Naive thymus-derived CD8-positive, alpha-beta T cell (primary cell): Measurements from ENCODE around the gene UNC5B. TPM values are rescaled to one million over a fixed set of nuclear protein-coding genes. Genes with fewer than 3 reads are reported as not detected.

Experiments
- ATAC-seq, 2 donors: fragments of 150-1000 bp; cut with Tn5 transposase in 1 of 2; sonication (Bioruptor Pico), chemical (Tn5 transposase) in 1 of 2; 1 replicate in 1 of 2; 2 replicates in 1 of 2; pipeline ENCODE4 v1.10.0; 2021; ENCODE audit warnings: mild to moderate bottlenecking in 2 of 2, moderate library complexity in 2 of 2
- POLR2A ChIA-PET: fragments of 350-600 bp; sonication (Branson Sonifier 250); formaldehyde crosslinking; loops from one replicate; lab custom pipeline; 2021; ENCODE audit warnings: antibody characterized with exemption; lab: Charles Lee
- DNase-seq, 10 donors: peaks; one replicate each; pipeline versions ENCODE4 v3.0.0 to v3.0.0-alpha.2; 2020 to 2022
- H3K27ac Mint-ChIP-seq, 10 donors: one replicate each; pipeline ENCODE4 v1.8.0; 2020 to 2022; ENCODE audit warnings: mild to moderate bottlenecking in 10 of 10, mixed read lengths in 10 of 10, moderate library complexity in 4 of 10, inconsistent platforms in 1 of 10
- H3K27me3 Mint-ChIP-seq, 5 donors: one replicate each; pipeline ENCODE4 v1.8.0; 2021 to 2022; ENCODE audit warnings: mixed read lengths in 5 of 5
- H3K36me3 Mint-ChIP-seq, 3 donors: one replicate each; pipeline ENCODE4 v1.8.0; 2020 to 2022; ENCODE audit warnings: mixed read lengths in 3 of 3, mild to moderate bottlenecking in 2 of 3, inconsistent platforms in 1 of 3
- H3K4me1 Mint-ChIP-seq, 4 donors: one replicate each; pipeline ENCODE4 v1.8.0; 2021 to 2022; ENCODE audit warnings: mixed read lengths in 4 of 4
- H3K4me3 Mint-ChIP-seq, 10 donors: one replicate each; pipeline ENCODE4 v1.8.0; 2020 to 2022; ENCODE audit warnings: mild to moderate bottlenecking in 10 of 10, mixed read lengths in 10 of 10, moderate library complexity in 6 of 10, inconsistent platforms in 1 of 10
- H3K9me3 Mint-ChIP-seq, 9 donors: one replicate each; pipeline ENCODE4 v1.8.0; 2020 to 2022; ENCODE audit warnings: mixed read lengths in 9 of 9, mild to moderate bottlenecking in 3 of 9, inconsistent platforms in 1 of 9, moderate library complexity in 1 of 9
- polyA plus RNA-seq, 3 donors: library from polyadenylated mRNA; unstranded; fragments of 300-500 nt; fragmentation: Illumina TruSeq; gene quantifications; one replicate each; pipeline ENCODE4 v1.2.3, GENCODE V29; 2021
- total RNA-seq, 8 experiments: library from RNA in 2 of 8; stranded (reverse) in 2 of 8; gene quantifications; one replicate each; pipeline ENCODE4 v1.2.3 and lab custom pipeline; 2021 to 2026

UNC5B gene
- total and polyA plus RNA-seq, 5 experiments from 2014 or later: 0.03 TPM; not detected in 4

DNA sequence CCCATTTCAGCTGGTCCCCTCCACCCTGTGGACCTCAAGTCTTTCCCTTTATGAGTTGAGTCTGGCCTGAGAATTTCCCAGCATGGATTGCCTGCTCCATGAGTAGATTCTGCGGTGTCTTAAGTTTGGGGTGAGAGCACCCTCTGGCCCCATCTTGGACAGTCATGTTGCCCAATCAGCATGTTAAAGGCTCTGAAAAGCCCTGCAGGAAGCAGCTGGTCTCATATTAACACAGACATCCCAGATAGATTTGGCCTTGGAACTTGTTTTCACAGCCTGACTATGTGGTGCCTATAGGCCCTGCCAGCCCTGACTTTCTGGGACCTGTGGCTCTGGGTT lies 91.2 kb downstream of the UNC5B start:
- Mint-ChIP-seq H3K27ac (peak overlapping the region in 2 of 10 donors; percentile 16 to 65), H3K36me3 (no peaks in the 10 kb centered on the region), H3K27me3 (peaks cover 0 to 21% (median 7%) of the 10 kb centered on the region in 5 donors), H3K4me3 (no peak overlapping the region), H3K4me1 (peaks cover 2 to 9% (median 6%) of the 10 kb centered on the region in 4 donors), H3K9me3 (no peaks in the 10 kb centered on the region)
- POLR2A ChIA-PET: no interaction called here
- ATAC-seq: no peak
- no peak for DNase-seq

GRCh38 chr10:71304914-71305313 lies 92.5 kb downstream of the UNC5B start:
- no peak for ATAC-seq
- Mint-ChIP-seq H3K4me1 (peaks cover 0 to 5% (median under 1%) of the 10 kb centered on the region in 4 donors), H3K4me3 (no peak overlapping the region), H3K27ac (no peak overlapping the region), H3K36me3 (no peaks in the 10 kb centered on the region), H3K9me3 (no peaks in the 10 kb centered on the region), H3K27me3 (peaks cover 0 to 18% (median 8%) of the 10 kb centered on the region in 5 donors)
- POLR2A ChIA-PET: no interaction called here
- no peak for DNase-seq

- ATAC-seq: no peak
- peaks cover 0 to 5% (median 0%) of the 10 kb centered on the region in 4 donors for H3K4me1 Mint-ChIP-seq
- H3K9me3 Mint-ChIP-seq: no peaks in the 10 kb centered on the region
- POLR2A ChIA-PET: no interaction called here
- H3K27ac Mint-ChIP-seq: no peak overlapping the region
- DNase-seq: no peak
- no peak overlapping the region for H3K4me3 Mint-ChIP-seq
- no peaks in the 10 kb centered on the region for H3K36me3 Mint-ChIP-seq
- H3K27me3 Mint-ChIP-seq: peaks cover 0 to 21% (median 8%) of the 10 kb centered on the region in 5 donors
Measured at GRCh38 chr10:71306979-71307378, 94.6 kb downstream of the UNC5B start.

- POLR2A ChIA-PET: no interaction called here
- Mint-ChIP-seq H3K9me3 (no peaks in the 10 kb centered on the region), H3K27ac (no peak overlapping the region)
Measured at GRCh38 chr10:71307469-71308085, 95.2 kb downstream of the UNC5B start.

GRCh38 chr10:71308244-71308643 lies 95.9 kb downstream of the UNC5B start:
- no peak overlapping the region for H3K4me3 Mint-ChIP-seq
- ATAC-seq (no peak), DNase-seq (no peak)
- no peak overlapping the region for H3K27ac Mint-ChIP-seq
- peaks cover 0 to under 1% (median 0%) of the 10 kb centered on the region in 4 donors for H3K4me1 Mint-ChIP-seq
- H3K36me3 Mint-ChIP-seq: no peaks in the 10 kb centered on the region
- H3K9me3 Mint-ChIP-seq: no peaks in the 10 kb centered on the region
- POLR2A ChIA-PET: no interaction called here
- peaks cover 0 to 22% (median 9%) of the 10 kb centered on the region in 5 donors for H3K27me3 Mint-ChIP-seq

More at GRCh38 chr10:71307469-71308085, 95.2 kb downstream of the UNC5B start:
- no peak for ATAC-seq
- DNase-seq: no peak
- Mint-ChIP-seq H3K4me3 (no peak overlapping the region), H3K36me3 (no peaks in the 10 kb centered on the region), H3K27me3 (peaks cover 0 to 16% (median 8%) of the 10 kb centered on the region in 5 donors), H3K4me1 (peaks cover 0 to 3% (median 0%) of the 10 kb centered on the region in 4 donors)

- Mint-ChIP-seq H3K4me3 (no peak overlapping the region), H3K27me3 (peaks cover 0 to 30% (median 13%) of the 10 kb centered on the region in 5 donors), H3K9me3 (no peaks in the 10 kb centered on the region), H3K27ac (peak overlapping the region in 1 of 10 donors; percentile 5), H3K4me1 (peaks cover 0 to 6% (median under 1%) of the 10 kb centered on the region in 4 donors), H3K36me3 (no peaks in the 10 kb centered on the region)
- POLR2A ChIA-PET: no interaction called here
- no peak for ATAC-seq
- no peak for DNase-seq
Measured at GRCh38 chr10:71308985-71309384, 96.6 kb downstream of the UNC5B start.

- POLR2A ChIA-PET: no interaction called here
- H3K9me3 Mint-ChIP-seq: no peaks in the 10 kb centered on the region
- ATAC-seq: no peak
- no peak for DNase-seq
- H3K27me3 Mint-ChIP-seq: peaks cover 0 to 30% (median 13%) of the 10 kb centered on the region in 5 donors
- peaks cover 1 to 6% (median 6%) of the 10 kb centered on the region in 4 donors for H3K4me1 Mint-ChIP-seq
- no peak overlapping the region for H3K27ac Mint-ChIP-seq
- H3K4me3 Mint-ChIP-seq: no peak overlapping the region
- no peaks in the 10 kb centered on the region for H3K36me3 Mint-ChIP-seq
Measured at GRCh38 chr10:71309919-71310318, 97.5 kb downstream of the UNC5B start.

GRCh38 chr10:71312220-71312619 lies 99.8 kb downstream of the UNC5B start:
- DNase-seq: no peak
- POLR2A ChIA-PET: no interaction called here
- no peak for ATAC-seq
- Mint-ChIP-seq H3K27me3 (peaks cover 0 to 30% (median 13%) of the 10 kb centered on the region in 5 donors), H3K36me3 (no peaks in the 10 kb centered on the region), H3K4me3 (no peak overlapping the region), H3K9me3 (no peaks in the 10 kb centered on the region), H3K27ac (peak overlapping the region in 1 of 10 donors; percentile 46), H3K4me1 (peaks cover 5 to 9% (median 8%) of the 10 kb centered on the region in 4 donors)

DNA sequence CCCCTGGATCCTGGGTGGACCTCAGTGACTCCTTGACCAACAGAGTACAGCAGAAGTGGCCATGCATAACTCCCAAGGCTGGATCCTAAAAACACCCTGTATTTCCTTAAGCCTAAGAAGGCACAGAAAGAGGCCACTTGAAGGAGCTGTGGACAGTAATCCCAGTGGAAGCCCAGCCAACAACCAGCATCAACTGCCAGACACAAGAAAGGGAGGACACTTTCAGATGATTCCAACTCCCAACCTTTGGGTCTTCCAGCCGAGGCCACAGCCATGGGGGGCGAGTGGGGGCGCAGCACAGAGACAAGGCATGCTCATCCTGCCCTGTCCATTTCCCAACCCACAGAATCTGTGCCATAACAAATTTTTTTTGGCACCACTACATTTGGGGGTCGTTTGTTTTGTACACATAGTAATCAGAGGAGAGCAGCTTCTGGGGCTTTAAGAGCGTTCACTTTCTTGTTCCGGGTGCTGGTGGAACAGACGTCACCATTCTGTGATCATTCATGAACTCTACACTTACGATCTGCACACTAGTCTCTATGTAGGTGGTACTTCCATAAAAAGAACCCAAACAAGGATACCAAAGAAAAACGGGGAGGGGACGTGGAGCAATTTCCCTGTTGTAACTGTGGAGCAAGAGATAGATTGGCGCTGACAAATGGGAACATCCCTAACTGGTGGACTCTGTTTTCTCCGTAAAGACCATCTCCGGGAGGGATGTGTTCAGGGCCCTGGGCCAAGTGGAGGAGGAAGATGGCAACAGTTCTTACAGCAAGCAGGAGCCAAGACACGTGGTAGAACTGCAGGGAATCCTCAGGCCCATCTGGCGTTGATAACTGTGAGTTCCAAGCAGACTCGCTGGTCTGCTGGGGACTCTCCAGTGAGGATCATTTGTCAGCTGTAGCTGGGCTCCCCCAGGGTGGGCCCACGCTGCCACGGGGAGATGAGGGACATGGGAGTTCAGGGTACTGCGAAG lies 100.7 kb downstream of the UNC5B start:
- H3K4me1 Mint-ChIP-seq: peaks cover 5 to 13% (median 9%) of the 10 kb centered on the region in 4 donors
- H3K27me3 Mint-ChIP-seq: peaks cover 0 to 30% (median 13%) of the 10 kb centered on the region in 5 donors
- POLR2A ChIA-PET: no interaction called here
- DNase-seq (no peak), ATAC-seq (no peak)
- H3K36me3 Mint-ChIP-seq: no peaks in the 10 kb centered on the region
- H3K4me3 Mint-ChIP-seq: no peak overlapping the region
- H3K27ac Mint-ChIP-seq: peak overlapping the region in 1 of 10 donors; percentile 3
- H3K9me3 Mint-ChIP-seq: no peaks in the 10 kb centered on the region

GRCh38 chr10:71314028-71314693 lies 101.8 kb downstream of the UNC5B start:
- peaks cover 5 to 17% (median 11%) of the 10 kb centered on the region in 4 donors for H3K4me1 Mint-ChIP-seq
- no peaks in the 10 kb centered on the region for H3K9me3 Mint-ChIP-seq
- peak overlapping the region in 1 of 10 donors; percentile 43 for H3K27ac Mint-ChIP-seq
- H3K36me3 Mint-ChIP-seq: no peaks in the 10 kb centered on the region
- H3K27me3 Mint-ChIP-seq: peaks cover 0 to 26% (median 13%) of the 10 kb centered on the region in 5 donors
- H3K4me3 Mint-ChIP-seq: peak overlapping the region in 2 of 10 donors; percentile 28 to 69
- POLR2A ChIA-PET: interaction anchor here (0.8 to 1.6 kb wide), 2 partner anchors 460 to 582 kb away, joined by 3 to 4 read pairs; partner anchors contain the start of gene VSIR
- ATAC-seq: peak; percentile 51 to 52
- peak; percentile 40 to 78 (median 53) for DNase-seq

DNA sequence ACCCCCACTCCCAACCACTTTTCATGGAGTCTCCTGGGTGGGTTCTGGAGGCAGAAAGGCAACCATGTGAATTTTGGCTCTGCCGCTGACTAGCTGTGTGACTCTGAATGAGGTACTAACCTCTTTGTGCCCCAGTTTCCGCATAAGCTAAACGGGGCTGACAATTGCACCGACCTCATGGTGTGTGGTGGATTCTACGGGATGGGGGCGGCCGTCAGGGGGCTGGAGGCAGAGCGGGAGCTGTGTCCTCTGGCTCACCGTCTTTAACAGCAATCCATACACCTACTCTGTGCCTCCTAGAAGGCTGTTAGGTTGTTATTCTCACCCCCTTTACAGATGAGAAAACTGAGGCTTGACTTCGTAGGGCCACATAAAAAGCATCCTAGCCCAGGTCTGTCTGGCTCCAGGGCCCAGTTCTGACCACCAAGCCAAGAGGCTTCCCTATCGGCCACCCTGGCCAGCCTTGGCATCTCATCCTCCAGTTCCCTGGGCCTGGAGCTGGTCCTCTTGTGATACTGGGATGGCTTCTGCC lies 102.4 kb downstream of the UNC5B start:
- DNase-seq (no peak), ATAC-seq (no peak)
- Mint-ChIP-seq H3K36me3 (no peaks in the 10 kb centered on the region), H3K4me3 (peak overlapping the region in 1 of 10 donors; percentile 28), H3K4me1 (peaks cover 8 to 22% (median 14%) of the 10 kb centered on the region in 4 donors), H3K27me3 (peaks cover 0 to 24% (median 13%) of the 10 kb centered on the region in 5 donors), H3K9me3 (no peaks in the 10 kb centered on the region), H3K27ac (no peak overlapping the region)
- POLR2A ChIA-PET: interaction anchor here (0.7 to 1.6 kb wide), 4 partner anchors 255 to 582 kb away, joined by 3 to 4 read pairs (median 4); partner anchors contain the start of gene VSIR
